ENCODE results near the gene TMEM178B. TPM values are rescaled to one million over a fixed set of nuclear protein-coding genes. Genes with fewer than 3 reads are reported as not detected.

Gene TMEM178B
- polyA plus RNA-seq, 1 of the 3 experiments (the other 2 are of a cell fraction): 0.20 TPM

- TF ChIP-seq RAD21 (IDR thresholded peaks at IDR 0.05; ENCODE audit: low read length) (no peak), POLR2AphosphoS5 (IDR thresholded peaks at IDR 0.05; ENCODE audit: low read depth, low read length) (no peak), FOXM1 (IDR thresholded peaks at IDR 0.05; ENCODE audit: low read depth) (no peak), RCOR1 (IDR thresholded peaks at IDR 0.05; ENCODE audit: low read length) (no peak)
- TF ChIP-seq, protein P1, sequence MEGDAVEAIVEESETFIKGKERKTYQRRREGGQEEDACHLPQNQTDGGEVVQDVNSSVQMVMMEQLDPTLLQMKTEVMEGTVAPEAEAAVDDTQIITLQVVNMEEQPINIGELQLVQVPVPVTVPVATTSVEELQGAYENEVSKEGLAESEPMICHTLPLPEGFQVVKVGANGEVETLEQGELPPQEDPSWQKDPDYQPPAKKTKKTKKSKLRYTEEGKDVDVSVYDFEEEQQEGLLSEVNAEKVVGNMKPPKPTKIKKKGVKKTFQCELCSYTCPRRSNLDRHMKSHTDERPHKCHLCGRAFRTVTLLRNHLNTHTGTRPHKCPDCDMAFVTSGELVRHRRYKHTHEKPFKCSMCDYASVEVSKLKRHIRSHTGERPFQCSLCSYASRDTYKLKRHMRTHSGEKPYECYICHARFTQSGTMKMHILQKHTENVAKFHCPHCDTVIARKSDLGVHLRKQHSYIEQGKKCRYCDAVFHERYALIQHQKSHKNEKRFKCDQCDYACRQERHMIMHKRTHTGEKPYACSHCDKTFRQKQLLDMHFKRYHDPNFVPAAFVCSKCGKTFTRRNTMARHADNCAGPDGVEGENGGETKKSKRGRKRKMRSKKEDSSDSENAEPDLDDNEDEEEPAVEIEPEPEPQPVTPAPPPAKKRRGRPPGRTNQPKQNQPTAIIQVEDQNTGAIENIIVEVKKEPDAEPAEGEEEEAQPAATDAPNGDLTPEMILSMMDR (IDR thresholded peaks at IDR 0.05): no peak
Observed at GRCh38 chr7:141238596-141239243, 164.9 kb downstream of the TMEM178B start (continued).

GRCh38 chr7:141239661-141240060 is 165.8 kb downstream of the TMEM178B start:
- Histone ChIP-seq H3K4me2 (no peak overlapping the region), H3K4me3 (ENCODE audit: low read depth in 2 of 2, low read length in 1 of 2) (no peak overlapping the region), H3F3A (replicated peaks; ENCODE audit: insufficient read depth) (no peaks in the 10 kb centered on the region), H3K9ac (no peak overlapping the region), H3K9me3 (peaks cover 5% of the 10 kb centered on the region; the same call in 1 of the 2 replicates), H3K9me2 (no peaks in the 10 kb centered on the region), H3K79me2 (ENCODE audit: insufficient read depth) (no peaks in the 10 kb centered on the region), H4K20me1 (ENCODE audit: insufficient read depth) (no peaks in the 10 kb centered on the region), H2AFZ (ENCODE audit: low read depth) (no peak overlapping the region), H3K27ac (ENCODE audit: low read depth in 2 of 2, low read length in 1 of 2) (no peak overlapping the region), H3K4me1 (ENCODE audit: control insufficient read depth in 1 of 2, insufficient read depth in 2 of 2, low read depth in 1 of 2, low read length in 1 of 2) (no peaks in the 10 kb centered on the region), H3K36me3 (replicated peaks in 1 of 2; ENCODE audit: control insufficient read depth in 1 of 2, insufficient read depth in 2 of 2, low read length in 1 of 2) (no peaks in the 10 kb centered on the region), H3K27me3 (ENCODE audit: insufficient read depth) (no peaks in the 10 kb centered on the region)
- 48% methylated on average over 2 of the region's 2 CpGs for WGBS (ENCODE audit: low lambda C conversion rate)
- DNase-seq: no peak
- ChIA-PET CTCF (interaction anchor here (0.9 to 1.4 kb wide), 3 partner anchors 9 to 410 kb away, joined by 3 to 6 read pairs (median 4); no protein-coding TSS in a partner anchor), POLR2A (no interaction called here)
- TF ChIP-seq EP300 (IDR thresholded peaks at IDR 0.05; ENCODE audit: borderline replicate concordance in 1 of 2, low read depth in 1 of 2, low read length in 1 of 2) (no peak), SIN3A (IDR thresholded peaks at IDR 0.05; ENCODE audit: borderline replicate concordance, low read depth, low read length) (no peak), EZH2phosphoT487 (IDR thresholded peaks at IDR 0.05; ENCODE audit: borderline replicate concordance, low read depth) (no peak), FOXJ3 (CRISPR knock-in tag; IDR thresholded peaks at IDR 0.05) (no peak), GABPA (IDR thresholded peaks at IDR 0.05; ENCODE audit: low read depth) (no peak), FOXM1 (IDR thresholded peaks at IDR 0.05; ENCODE audit: low read depth) (no peak), ELF1 (IDR thresholded peaks at IDR 0.05) (no peak), TAF1 (IDR thresholded peaks at IDR 0.05; ENCODE audit: borderline replicate concordance, low read depth, low read length) (no peak), PBX3 (IDR thresholded peaks at IDR 0.05) (no peak), IRF3 (IDR thresholded peaks at IDR 0.05; ENCODE audit: low read depth, low read length) (no peak), NFIC (IDR thresholded peaks at IDR 0.05; ENCODE audit: borderline replicate concordance) (no peak), JUND (IDR thresholded peaks at IDR 0.05) (no peak), RXRA (IDR thresholded peaks at IDR 0.05; ENCODE audit: borderline replicate concordance, low read depth) (no peak), TEAD4 (IDR thresholded peaks at IDR 0.05; ENCODE audit: borderline replicate concordance, insufficient read depth) (no peak), NRF1 (IDR thresholded peaks at IDR 0.05; ENCODE audit: low read depth, low read length) (no peak), MXI1 (IDR thresholded peaks at IDR 0.05; ENCODE audit: low read depth, low read length) (no peak), RFX5 (IDR thresholded peaks at IDR 0.05; ENCODE audit: low read length) (no peak)
- TF ChIP-seq, protein P2, sequence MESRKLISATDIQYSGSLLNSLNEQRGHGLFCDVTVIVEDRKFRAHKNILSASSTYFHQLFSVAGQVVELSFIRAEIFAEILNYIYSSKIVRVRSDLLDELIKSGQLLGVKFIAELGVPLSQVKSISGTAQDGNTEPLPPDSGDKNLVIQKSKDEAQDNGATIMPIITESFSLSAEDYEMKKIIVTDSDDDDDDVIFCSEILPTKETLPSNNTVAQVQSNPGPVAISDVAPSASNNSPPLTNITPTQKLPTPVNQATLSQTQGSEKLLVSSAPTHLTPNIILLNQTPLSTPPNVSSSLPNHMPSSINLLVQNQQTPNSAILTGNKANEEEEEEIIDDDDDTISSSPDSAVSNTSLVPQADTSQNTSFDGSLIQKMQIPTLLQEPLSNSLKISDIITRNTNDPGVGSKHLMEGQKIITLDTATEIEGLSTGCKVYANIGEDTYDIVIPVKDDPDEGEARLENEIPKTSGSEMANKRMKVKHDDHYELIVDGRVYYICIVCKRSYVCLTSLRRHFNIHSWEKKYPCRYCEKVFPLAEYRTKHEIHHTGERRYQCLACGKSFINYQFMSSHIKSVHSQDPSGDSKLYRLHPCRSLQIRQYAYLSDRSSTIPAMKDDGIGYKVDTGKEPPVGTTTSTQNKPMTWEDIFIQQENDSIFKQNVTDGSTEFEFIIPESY (IDR thresholded peaks at IDR 0.05; ENCODE audit: borderline replicate concordance, low read depth): no peak
- TF ChIP-seq, protein P1 (IDR thresholded peaks at IDR 0.05): no peak

Measured in SK-N-SH (cell line).